Mucosa of descending colon (tissue), 3 donors: Measurements from ENCODE around the gene RRAS2. TPM values are rescaled to one million over a fixed set of nuclear protein-coding genes. Genes with fewer than 3 reads are reported as not detected.
A peak's percentile ranks its signal among the peaks of the same experiment; 100 is the strongest.
"Not testable (repeated sequence)": the region's sequence is repeated elsewhere in the genome, so short reads cannot be mapped to it uniquely, and the experiment has no call there.

Experiments
- ATAC-seq: fragments of 200-7000 bp; cut with Tn5 transposase; one replicate; pipeline ENCODE4 v1.9.1; 2020; ENCODE audit warnings: mild to moderate bottlenecking, moderate library complexity
- DNase-seq, 3 donors: peaks; one replicate each; pipeline ENCODE4 v3.0.0-alpha.2; 2020
- H3K36me3 ChIP-seq: fragments of 200-600 bp; one replicate; pipeline ENCODE4 v1.8.0; 2021; ENCODE audit warnings: low read depth, mild to moderate bottlenecking
- H3K4me1 ChIP-seq: fragments of 200-600 bp; one replicate; pipeline ENCODE4 v1.8.0; 2021; ENCODE audit warnings: low read depth, mild to moderate bottlenecking
- H3K4me3 ChIP-seq: fragments of 200-600 bp; one replicate; pipeline ENCODE4 v1.8.0; 2021; ENCODE audit warnings: mild to moderate bottlenecking
- H3K9me3 ChIP-seq: fragments of 200-600 bp; one replicate; pipeline ENCODE4 v1.8.0; 2021; ENCODE audit warnings: mild to moderate bottlenecking
- intact Hi-C, 2 donors: fragments of 100-400 bp; cut with DNase I in 1 of 2; cut with micrococcal nuclease in 1 of 2; formaldehyde crosslinking; loops; one replicate each; pipeline versions ENCODE4 v1.11.0 to v1.11.1; 2022; cut with DNase I, micrococcal nuclease
- total RNA-seq, 3 donors: library from RNA; stranded (reverse); fragmentation: NEBNext Ultra II Directional in 2 of 3; extraction: Animal tissue kit (Norgen Biotek cat#: 25700) in 2 of 3; gene quantifications; one replicate each; pipeline versions ENCODE4 v1.2.1 to v1.2.4, GENCODE V29; 2021 to 2023
- TF ChIP-seq, protein P1 (sequence below): fragments of 200-600 bp; IDR thresholded peaks from one replicate; pipeline ENCODE4 v1.8.0; 2022; ENCODE audit warnings: antibody characterized with exemption, mild to moderate bottlenecking
- donor health status: DM: no; HTN: no; CAD: no; lungs with moderate emphysema.
- donor health status: DM: no; HTN: no; CAD: no.
- donor health status: DM: no; HTN: yes; CAD: no.

Gene RRAS2
- total RNA-seq, 3 donors from 2014 or later: 23.5 to 43.3 (median 27.6) TPM

DNA sequence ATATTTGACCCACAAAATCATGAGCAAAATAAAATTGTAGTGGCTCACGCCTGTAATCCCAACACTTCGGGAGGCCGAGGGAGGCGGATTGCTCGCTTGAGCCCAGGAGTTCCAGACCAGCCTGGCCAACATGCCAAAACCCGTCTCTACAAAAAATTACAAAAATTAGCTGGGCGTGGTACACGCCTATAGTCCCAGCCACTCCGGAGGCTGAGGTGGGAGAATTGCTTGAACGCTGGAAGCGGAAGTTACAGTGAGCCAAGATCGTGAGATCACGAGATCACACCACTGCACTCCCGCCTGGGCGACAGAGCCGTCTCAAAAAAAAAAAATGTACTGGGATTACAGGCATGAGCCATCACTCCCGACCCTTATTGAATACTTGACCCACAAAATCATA, 2.0 kb upstream of the RRAS2 start:
- H3K36me3 ChIP-seq: no peaks in the 10 kb centered on the region

DNA sequence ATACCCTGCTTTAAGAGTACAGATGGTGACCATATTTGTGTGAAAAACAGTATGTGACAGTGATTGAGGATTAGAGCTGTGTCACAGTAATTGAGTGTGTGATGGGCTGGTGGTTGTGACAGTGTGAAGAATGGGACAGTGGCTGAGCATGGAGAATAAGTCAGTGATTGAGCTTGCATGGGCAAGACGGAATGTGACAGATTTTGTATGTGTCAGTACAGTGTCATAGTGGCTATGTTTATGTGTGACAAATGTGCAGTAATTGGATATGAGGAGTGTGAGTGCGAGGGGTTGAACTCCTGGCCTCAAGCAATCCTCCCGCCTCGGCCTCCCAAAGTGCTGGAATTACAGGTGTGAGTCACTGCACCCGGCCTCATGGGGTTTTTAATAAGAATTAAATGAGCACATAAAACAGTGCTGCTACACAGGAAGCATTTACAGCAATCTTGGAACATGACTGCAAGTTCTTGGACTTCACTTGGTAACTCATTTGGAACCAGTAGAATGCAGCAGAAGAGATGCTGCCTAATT, 583 bp upstream of the RRAS2 start:
- TF ChIP-seq, protein P1, sequence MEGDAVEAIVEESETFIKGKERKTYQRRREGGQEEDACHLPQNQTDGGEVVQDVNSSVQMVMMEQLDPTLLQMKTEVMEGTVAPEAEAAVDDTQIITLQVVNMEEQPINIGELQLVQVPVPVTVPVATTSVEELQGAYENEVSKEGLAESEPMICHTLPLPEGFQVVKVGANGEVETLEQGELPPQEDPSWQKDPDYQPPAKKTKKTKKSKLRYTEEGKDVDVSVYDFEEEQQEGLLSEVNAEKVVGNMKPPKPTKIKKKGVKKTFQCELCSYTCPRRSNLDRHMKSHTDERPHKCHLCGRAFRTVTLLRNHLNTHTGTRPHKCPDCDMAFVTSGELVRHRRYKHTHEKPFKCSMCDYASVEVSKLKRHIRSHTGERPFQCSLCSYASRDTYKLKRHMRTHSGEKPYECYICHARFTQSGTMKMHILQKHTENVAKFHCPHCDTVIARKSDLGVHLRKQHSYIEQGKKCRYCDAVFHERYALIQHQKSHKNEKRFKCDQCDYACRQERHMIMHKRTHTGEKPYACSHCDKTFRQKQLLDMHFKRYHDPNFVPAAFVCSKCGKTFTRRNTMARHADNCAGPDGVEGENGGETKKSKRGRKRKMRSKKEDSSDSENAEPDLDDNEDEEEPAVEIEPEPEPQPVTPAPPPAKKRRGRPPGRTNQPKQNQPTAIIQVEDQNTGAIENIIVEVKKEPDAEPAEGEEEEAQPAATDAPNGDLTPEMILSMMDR: no peak
- intact Hi-C loops: no loop called here
- DNase-seq: no peak
- Histone ChIP-seq H3K36me3 (no peaks in the 10 kb centered on the region), H3K4me1 (no peaks in the 10 kb centered on the region), H3K4me3 (no peak overlapping the region), H3K9me3 (no peaks in the 10 kb centered on the region)
- ATAC-seq: peak; percentile 7

More for the DNA sequence above, 2.0 kb upstream of the RRAS2 start:
- ATAC-seq (no peak), DNase-seq (no peak)
- Histone ChIP-seq H3K4me3 (no peak overlapping the region), H3K9me3 (no peaks in the 10 kb centered on the region), H3K4me1 (no peaks in the 10 kb centered on the region)
- intact Hi-C loops: no loop called here
- TF ChIP-seq, protein P1: no peak

DNA sequence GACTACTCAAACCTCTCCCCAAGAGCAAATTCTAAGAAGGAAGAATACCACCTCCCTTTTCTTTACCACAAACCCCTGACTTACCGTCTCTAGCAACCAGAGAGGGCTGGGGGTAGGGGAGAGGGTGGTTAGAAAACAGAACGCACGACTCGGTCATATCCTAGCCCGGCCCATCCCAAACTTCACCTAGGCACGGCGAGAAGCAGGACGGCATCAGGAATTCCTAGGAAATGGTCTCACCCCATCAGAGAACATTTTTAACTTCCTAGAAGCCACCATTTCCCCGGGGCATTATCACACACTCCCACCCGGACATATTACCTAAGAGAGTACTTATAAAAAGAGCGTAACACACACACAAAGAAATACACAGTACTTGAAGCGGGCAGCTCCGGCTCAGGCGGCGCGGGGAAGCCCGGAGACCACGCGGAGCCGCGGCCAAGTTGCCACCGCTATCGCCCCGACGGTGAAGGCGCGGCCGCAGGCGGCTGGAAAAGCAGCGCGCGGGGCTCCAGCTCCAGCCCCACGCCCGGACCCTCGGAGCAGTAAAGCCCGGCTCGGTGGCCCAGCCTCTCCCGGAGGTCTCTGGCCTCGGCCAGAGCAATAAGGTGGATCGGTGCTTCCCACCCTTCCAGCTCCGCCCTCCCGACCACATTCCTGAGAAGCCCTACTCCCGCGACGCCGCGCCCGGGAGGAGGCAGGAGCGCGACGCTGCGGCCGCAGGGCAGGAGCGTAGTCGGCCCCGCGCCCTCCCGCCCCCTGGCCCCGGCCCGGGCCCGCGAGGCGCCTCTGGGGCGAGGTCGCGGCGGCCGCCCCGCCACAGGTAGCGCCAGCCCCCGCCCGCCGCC, 878 bp downstream of the RRAS2 start:
- peak; percentile 80 for ATAC-seq
- no peaks in the 10 kb centered on the region for H3K36me3 ChIP-seq
- TF ChIP-seq, protein P1: no peak

GRCh38 chr11:14356342-14356741, 2.6 kb downstream of the RRAS2 start:
- intact Hi-C loops: no loop called here

More for the DNA sequence above, 878 bp downstream of the RRAS2 start:
- Histone ChIP-seq H3K4me1 (no peaks in the 10 kb centered on the region), H3K9me3 (no peaks in the 10 kb centered on the region), H3K4me3 (peak overlapping the region; percentile 69)
- peak; percentile 69 to 79 (median 72) for DNase-seq
- intact Hi-C loops: no loop called here

DNA sequence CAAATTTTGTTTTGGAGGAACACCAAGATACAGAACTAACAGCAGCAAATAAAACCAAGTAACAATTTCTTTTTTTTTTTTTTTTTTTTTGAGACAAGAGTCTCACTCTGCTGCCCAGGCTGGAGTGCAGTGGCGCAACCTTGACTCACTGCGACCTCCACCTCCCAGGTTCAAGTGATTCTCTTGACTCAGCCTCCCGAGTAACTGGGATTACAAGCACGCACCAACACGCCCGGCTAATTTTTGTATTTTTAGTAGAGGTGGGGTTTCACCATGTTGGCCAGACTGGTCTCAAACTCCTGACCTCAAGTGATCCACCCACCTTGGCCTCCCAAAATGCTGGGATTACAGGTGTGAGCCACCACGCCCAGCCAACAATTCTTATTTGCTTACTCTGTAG, 4.4 kb downstream of the RRAS2 start:
- H3K4me3 ChIP-seq, H3K9me3 ChIP-seq, intact Hi-C loops, H3K4me1 ChIP-seq, ATAC-seq, H3K36me3 ChIP-seq, DNase-seq: not testable (repeated sequence)

More at GRCh38 chr11:14356342-14356741, 2.6 kb downstream of the RRAS2 start:
- DNase-seq (no peak), ATAC-seq (no peak)
- TF ChIP-seq, protein P1: no peak
- H3K36me3 ChIP-seq: no peaks in the 10 kb centered on the region
- H3K4me3 ChIP-seq: no peak overlapping the region
- H3K4me1 ChIP-seq: no peaks in the 10 kb centered on the region
- H3K9me3 ChIP-seq: no peaks in the 10 kb centered on the region

- H3K4me1 ChIP-seq: no peaks in the 10 kb centered on the region
- DNase-seq (no peak), ATAC-seq (no peak)
- no peak overlapping the region for H3K4me3 ChIP-seq
- H3K36me3 ChIP-seq: no peaks in the 10 kb centered on the region
- intact Hi-C loops: no loop called here
- no peaks in the 10 kb centered on the region for H3K9me3 ChIP-seq
- TF ChIP-seq, protein P1: no peak
These were observed 8.2 kb downstream of the RRAS2 start for GRCh38 chr11:14350716-14351238.
